Kidney (tissue), 14 donors: ENCODE measurements around the gene BTNL9. TPM values are rescaled to one million over a fixed set of nuclear protein-coding genes. Genes with fewer than 3 reads are reported as not detected.

Experiments
- DNase-seq, 5 donors: peaks; one replicate each; pipeline ENCODE4 v3.0.0-alpha.2; 2013 to 2020
- FAIRE-seq: peaks from 2 replicates; lab custom pipeline; 2012; peaks lifted over from hg19 to GRCh38; lab: Jason Lieb, UNC
- H3K27ac ChIP-seq, 2 donors: one replicate each; pipeline ENCODE4 v1.7.0; 2013; ENCODE audit warnings: low read depth in 2 of 2, low read length in 2 of 2, inconsistent platforms in 1 of 2
- H3K27me3 ChIP-seq: one replicate; pipeline ENCODE4 v1.7.1; 2013; ENCODE audit warnings: low read length, inconsistent platforms; ENCODE audit not compliant: control insufficient read depth, insufficient read depth
- H3K36me3 ChIP-seq, 3 donors: one replicate each; pipeline versions ENCODE4 v1.7.0 to v1.7.1; 2013; ENCODE audit warnings: low read length in 3 of 3, control low read depth in 1 of 3, inconsistent platforms in 1 of 3; ENCODE audit not compliant: insufficient read depth in 3 of 3, control insufficient read depth in 2 of 3
- H3K4me1 ChIP-seq, 3 donors: one replicate each; pipeline versions ENCODE4 v1.7.0 to v1.7.1; 2013; ENCODE audit warnings: low read length in 3 of 3, inconsistent platforms in 1 of 3, low read depth in 1 of 3; ENCODE audit not compliant: control insufficient read depth in 2 of 3, insufficient read depth in 2 of 3
- H3K4me3 ChIP-seq, 3 donors: one replicate each; pipeline versions ENCODE4 v1.7.0 to v1.8.1; 2013; ENCODE audit warnings: low read length in 3 of 3, control low read depth in 1 of 3, inconsistent platforms in 1 of 3
- H3K9ac ChIP-seq, 3 donors: one replicate each; pipeline versions ENCODE4 v1.7.0 to v1.7.1; 2013; ENCODE audit warnings: low read length in 3 of 3, control low read depth in 1 of 3, inconsistent platforms in 1 of 3
- H3K9me3 ChIP-seq, 3 donors: one replicate each; pipeline versions ENCODE4 v1.7.0 to v1.7.1; 2013; ENCODE audit warnings: low read length in 3 of 3, control low read depth in 1 of 3, inconsistent platforms in 1 of 3; ENCODE audit not compliant: control insufficient read depth in 2 of 3, insufficient read depth in 1 of 3
- CTCF ChIP-seq: IDR thresholded peaks from 3 replicates; pipeline ENCODE4 v1.5.1; 2012; ENCODE audit warnings: mild to moderate bottlenecking, moderate library complexity, borderline replicate concordance; ENCODE audit not compliant: insufficient read depth; ENCODE audit errors: extremely low read depth
- intact Hi-C: fragments of 100-400 bp; cut with DNase I; formaldehyde crosslinking; loops from one replicate; pipeline ENCODE4 v1.11.1; 2022
- polyA plus RNA-seq: library from polyadenylated mRNA; stranded (reverse); fragments of 350-450 nt; fragmentation: Illumina TruSeq; extraction: RNeasy Lipid Tissue Mini Kit (QIAGEN cat#74804); gene quantifications from one replicate; pipeline ENCODE4 v1.2.3, GENCODE V29; 2014; ENCODE audit warnings: low read depth, low replicate concordance; ENCODE audit not compliant: insufficient read depth
- total RNA-seq: library from RNA; stranded (reverse); fragmentation: NEBNext Ultra II Directional; extraction: Animal tissue kit (Norgen Biotek cat#: 25700); gene quantifications from one replicate; pipeline ENCODE4 v1.2.1, GENCODE V29; 2021
- donor health status: control.
- donor health status: control.
- donor health status: control.
- donor health status: control.
- donor health status: control.
- donor health status: DM: yes; HTN: yes; CAD: no.
- donor health status: Normal renal cell carcinoma (clear cell type).

Gene BTNL9
- total and polyA plus RNA-seq, 2 donors from 2014 or later, result 8.6 to 11.9 TPM

GRCh38 chr5:181081989-181082388 is 41.9 kb downstream of the BTNL9 start:
- H3K27ac ChIP-seq, result no peak overlapping the region
- no peak for FAIRE-seq
- TF ChIP-seq CTCF, result no peak
- no peaks in the 10 kb centered on the region for H3K4me1 ChIP-seq
- peaks cover 0 to 2% (median 0%) of the 10 kb centered on the region in 3 donors for H3K9me3 ChIP-seq
- DNase-seq, result no peak
- intact Hi-C loops, result no loop called here
- no peak overlapping the region for H3K9ac ChIP-seq
- H3K27me3 ChIP-seq, result no peaks in the 10 kb centered on the region
- no peak overlapping the region for H3K4me3 ChIP-seq
- no peaks in the 10 kb centered on the region for H3K36me3 ChIP-seq

DNA sequence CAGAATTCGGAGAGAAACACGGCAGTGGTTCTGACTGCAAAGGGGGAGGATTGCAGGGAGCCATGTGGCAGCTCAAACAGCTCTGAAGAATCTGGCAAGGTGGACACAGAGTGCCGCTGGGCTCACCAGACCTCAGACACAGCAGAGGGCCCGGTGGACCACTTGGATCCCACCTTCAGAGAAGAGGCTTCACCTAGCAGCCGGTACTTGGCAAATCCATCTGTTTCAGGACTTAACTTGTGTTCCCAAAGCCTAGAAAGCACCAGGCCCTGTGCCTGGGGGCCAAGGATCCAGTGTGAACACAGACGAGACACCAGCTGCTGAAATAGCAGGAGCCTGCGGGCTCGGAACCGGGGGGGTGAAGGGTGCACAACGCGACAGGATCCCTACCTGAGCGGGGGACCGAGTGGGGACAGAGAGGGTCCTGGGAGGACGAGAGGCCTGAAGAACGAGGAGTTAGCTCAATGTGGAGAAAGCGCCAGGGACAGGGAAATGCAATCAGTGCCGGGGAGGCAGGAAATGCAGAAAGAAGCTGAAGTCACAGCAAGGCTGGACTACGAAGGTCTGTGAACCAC is 44.6 kb downstream of the BTNL9 start:
- no peak for FAIRE-seq

GRCh38 chr5:181086026-181086883 is 46.2 kb downstream of the BTNL9 start:
- intact Hi-C loops, result no loop called here

More for the DNA sequence above, 44.6 kb downstream of the BTNL9 start:
- no peak for DNase-seq
- Histone ChIP-seq H3K9me3 (no peaks in the 10 kb centered on the region), H3K27me3 (no peaks in the 10 kb centered on the region), H3K9ac (no peak overlapping the region), H3K4me1 (no peaks in the 10 kb centered on the region), H3K36me3 (no peaks in the 10 kb centered on the region), H3K4me3 (no peak overlapping the region), H3K27ac (no peak overlapping the region)
- TF ChIP-seq CTCF, result no peak
- intact Hi-C loops, result no loop called here

More at GRCh38 chr5:181086026-181086883, 46.2 kb downstream of the BTNL9 start:
- Histone ChIP-seq H3K9me3 (no peaks in the 10 kb centered on the region), H3K4me1 (no peaks in the 10 kb centered on the region), H3K4me3 (no peak overlapping the region), H3K36me3 (no peaks in the 10 kb centered on the region), H3K27ac (no peak overlapping the region), H3K9ac (no peak overlapping the region), H3K27me3 (no peaks in the 10 kb centered on the region)
- DNase-seq (peak in 4 of 5 donors; percentile 73 to 85 (median 82)), FAIRE-seq (no peak)
- no peak for TF ChIP-seq CTCF
